H1 (cell line): ENCODE measurements around the gene EFCAB13.

Experiments used
- CHD1 ChIP-seq: IDR thresholded peaks from 2 replicates; pipeline ENCODE4 v1.6.1; 2012; ENCODE audit warnings: low read depth, low read length, improper control_type of control experiment
- CHD2 ChIP-seq: IDR thresholded peaks from 2 replicates; pipeline ENCODE4 v1.6.1; 2012; ENCODE audit warnings: low read length, improper control_type of control experiment
- CTCF ChIP-seq, 3 experiments: IDR thresholded peaks; 1 replicate in 2 of 3; 2 replicates in 1 of 3; pipeline versions ENCODE4 v1.5.1 to v1.6.1; 2011; ENCODE audit warnings: low read length in 3 of 3, mild to moderate bottlenecking in 3 of 3, inconsistent platforms in 2 of 3, low read depth in 1 of 3, moderate library complexity in 1 of 3; ENCODE audit not compliant: insufficient read depth in 1 of 3; ENCODE audit errors: control extremely low read depth in 1 of 3
- EGR1 ChIP-seq: IDR thresholded peaks from 2 replicates; pipeline ENCODE4 v1.6.1; 2011; ENCODE audit warnings: low read depth, low read length, borderline replicate concordance
- EP300 ChIP-seq, 2 experiments: IDR thresholded peaks; 1 replicate in 1 of 2; 2 replicates in 1 of 2; pipeline ENCODE4 v1.6.1; 2011 to 2012; ENCODE audit warnings: low read depth in 2 of 2, low read length in 2 of 2, mild to moderate bottlenecking in 2 of 2, borderline replicate concordance in 1 of 2, inconsistent platforms in 1 of 2, moderate library complexity in 1 of 2
- EZH2 ChIP-seq: fragments of 200-600 bp; sonication (generic); IDR thresholded peaks from 2 replicates; pipeline ENCODE4 v1.7.1; 2012; ENCODE audit warnings: low read depth, mild to moderate bottlenecking, moderate library complexity, low read length, inconsistent platforms; ENCODE audit not compliant: severe bottlenecking
- HDAC2 ChIP-seq, 2 experiments: fragments of 300-600 bp in 1 of 2; sonication (generic) in 1 of 2; IDR thresholded peaks; 2 replicates each; pipeline ENCODE4 v1.6.1; 2011 to 2012; ENCODE audit warnings: low read depth in 2 of 2, low read length in 2 of 2, mild to moderate bottlenecking in 2 of 2, moderate library complexity in 2 of 2, borderline replicate concordance in 1 of 2, inconsistent platforms in 1 of 2
- MAX ChIP-seq: IDR thresholded peaks from 2 replicates; pipeline ENCODE4 v1.6.1; 2012; ENCODE audit warnings: inconsistent platforms
- POLR2A ChIP-seq, 2 experiments: IDR thresholded peaks; 1 replicate in 1 of 2; 2 replicates in 1 of 2; pipeline ENCODE4 v1.6.1; 2011; ENCODE audit warnings: low read depth in 2 of 2, low read length in 2 of 2, mild to moderate bottlenecking in 2 of 2; ENCODE audit errors: control extremely low read depth in 1 of 2
- RXRA ChIP-seq: IDR thresholded peaks from 2 replicates; pipeline ENCODE4 v1.6.1; 2011; ENCODE audit warnings: low read depth, mild to moderate bottlenecking, low read length, moderate library complexity; ENCODE audit not compliant: insufficient read depth
- SIN3A ChIP-seq, 2 experiments: IDR thresholded peaks in 1 of 2; conservative IDR thresholded peaks in 1 of 2; 2 replicates each; pipeline ENCODE4 v1.6.1; 2011 to 2012; ENCODE audit warnings: low read length in 2 of 2, improper control_type of control experiment in 1 of 2, low read depth in 1 of 2, mild to moderate bottlenecking in 1 of 2
- TAF1 ChIP-seq: IDR thresholded peaks from 2 replicates; pipeline ENCODE4 v1.6.1; 2011; ENCODE audit warnings: mild to moderate bottlenecking, low read depth, low read length
- ZNF274 ChIP-seq: IDR thresholded peaks from 2 replicates; pipeline ENCODE4 v1.7.0; 2012; ENCODE audit warnings: low read length, borderline replicate concordance; ENCODE audit errors: extremely low read depth

GRCh38 chr17:47470836-47471235, 147.1 kb downstream of the EFCAB13 start:
- TF ChIP-seq CTCF (IDR thresholded peaks at IDR 0.05; ENCODE audit: control extremely low read depth in 1 of 3, insufficient read depth in 1 of 3, low read depth in 1 of 3, low read length in 3 of 3) = no peak
- no peak for TF ChIP-seq SIN3A (conservative IDR thresholded peaks at IDR 0.05 in 1 of 2, IDR thresholded peaks at IDR 0.05 in 1 of 2; ENCODE audit: low read depth in 1 of 2, low read length in 2 of 2)
- TF ChIP-seq EGR1 = no peak
- no peak for TF ChIP-seq RXRA
- TF ChIP-seq POLR2A (IDR thresholded peaks at IDR 0.05; ENCODE audit: control extremely low read depth in 1 of 2, low read depth in 2 of 2, low read length in 2 of 2) = no peak
- no peak for TF ChIP-seq EP300 (IDR thresholded peaks at IDR 0.05; ENCODE audit: borderline replicate concordance in 1 of 2, low read depth in 2 of 2, low read length in 2 of 2)
- no peak for TF ChIP-seq CHD2
- TF ChIP-seq CHD1 = no peak
- TF ChIP-seq MAX = no peak
- no peak for TF ChIP-seq TAF1
- TF ChIP-seq EZH2 = no peak
- TF ChIP-seq HDAC2 (IDR thresholded peaks at IDR 0.05; ENCODE audit: borderline replicate concordance in 1 of 2, low read depth in 2 of 2, low read length in 2 of 2) = no peak
- TF ChIP-seq ZNF274 = no peak
